Endothelial cell (in vitro differentiated cells): Measurements from ENCODE around the gene KRT14. TPM values are rescaled to one million over a fixed set of nuclear protein-coding genes. Genes with fewer than 3 reads are reported as not detected.
A peak's percentile ranks its signal among the peaks of the same experiment; 100 is the strongest.
"Not testable (repeated sequence)": the region's sequence is repeated elsewhere in the genome, so short reads cannot be mapped to it uniquely, and the experiment has no call there.

Experiments
- DNase-seq: peaks from one replicate; pipeline ENCODE4 v3.0.0; 2021; ENCODE audit warnings: low spot score
- H3K27ac Mint-ChIP-seq: one replicate; pipeline ENCODE4 v1.8.0; 2021; ENCODE audit warnings: mixed read lengths, inconsistent platforms; ENCODE audit not compliant: unreplicated experiment
- H3K27me3 Mint-ChIP-seq: one replicate; pipeline ENCODE4 v1.8.0; 2021; ENCODE audit warnings: mild to moderate bottlenecking, moderate library complexity, mixed read lengths, inconsistent platforms; ENCODE audit not compliant: unreplicated experiment
- H3K36me3 Mint-ChIP-seq: one replicate; pipeline ENCODE4 v1.8.0; 2021; ENCODE audit warnings: mild to moderate bottlenecking, low read depth, mixed read lengths, inconsistent platforms; ENCODE audit not compliant: unreplicated experiment
- H3K4me1 Mint-ChIP-seq: one replicate; pipeline ENCODE4 v1.8.0; 2021; ENCODE audit warnings: mild to moderate bottlenecking, mixed read lengths, inconsistent platforms; ENCODE audit not compliant: unreplicated experiment
- H3K4me3 Mint-ChIP-seq: one replicate; pipeline ENCODE4 v1.8.0; 2021; ENCODE audit warnings: mild to moderate bottlenecking, mixed read lengths, inconsistent platforms; ENCODE audit not compliant: unreplicated experiment
- H3K9me3 Mint-ChIP-seq: one replicate; pipeline ENCODE4 v1.8.0; 2021; ENCODE audit warnings: mixed read lengths, inconsistent platforms; ENCODE audit not compliant: unreplicated experiment
- total RNA-seq: library from RNA; stranded (reverse); fragmentation: NEBNext Ultra II Directional; extraction: Animal tissue kit (Norgen Biotek cat#: 25700); gene quantifications from one replicate; pipeline ENCODE4 v1.2.1, GENCODE V29; 2021; ENCODE audit not compliant: unreplicated experiment
- TF ChIP-seq, protein P1 (sequence below): fragments of 200-600 bp; sonication (generic); IDR thresholded peaks from one replicate; pipeline ENCODE4 v1.5.0; 2021; ENCODE audit warnings: antibody characterized with exemption; ENCODE audit not compliant: unreplicated experiment

The KRT14 gene
- total RNA-seq, 1 donor from 2014 or later: not detected

DNA sequence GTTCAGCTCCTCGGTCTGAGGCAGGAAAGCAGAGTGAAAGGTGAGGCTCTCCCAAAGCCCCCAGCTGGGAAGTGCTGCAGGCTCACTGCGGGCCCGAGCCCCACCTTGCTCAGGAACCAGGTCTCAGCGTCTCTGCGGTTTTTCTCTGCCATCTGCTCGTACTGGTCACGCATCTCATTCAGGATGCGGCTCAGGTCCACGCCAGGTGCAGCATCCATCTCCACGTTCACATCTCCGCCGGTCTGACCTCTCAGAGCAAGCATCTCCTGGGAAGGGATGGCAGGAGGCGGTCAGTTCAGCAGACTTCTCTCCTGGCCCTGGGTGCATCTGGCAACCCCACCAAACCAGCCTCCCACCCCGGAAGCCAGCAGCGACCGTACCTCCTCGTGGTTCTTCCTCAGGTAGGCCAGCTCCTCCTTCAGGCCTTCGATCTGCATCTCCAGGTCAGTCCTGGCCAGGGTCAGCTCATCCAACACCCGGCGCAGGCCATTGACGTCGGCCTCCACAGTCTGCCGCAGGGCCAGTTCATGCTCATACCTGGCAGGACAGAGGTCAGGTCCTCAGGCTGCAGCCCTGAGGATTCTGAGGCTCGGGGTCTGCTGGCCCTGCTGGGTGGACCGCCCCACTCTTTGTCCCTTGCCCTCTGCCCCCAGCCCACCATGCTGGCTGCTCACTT lies 24.4 kb upstream of the KRT14 start:
- no peaks in the 10 kb centered on the region for H3K4me1 Mint-ChIP-seq
- peaks cover 4% of the 10 kb centered on the region for H3K36me3 Mint-ChIP-seq
- no peak for DNase-seq
- H3K27ac Mint-ChIP-seq: no peak overlapping the region
- no peak overlapping the region for H3K4me3 Mint-ChIP-seq
- H3K9me3 Mint-ChIP-seq: no peaks in the 10 kb centered on the region
- TF ChIP-seq, protein P1, sequence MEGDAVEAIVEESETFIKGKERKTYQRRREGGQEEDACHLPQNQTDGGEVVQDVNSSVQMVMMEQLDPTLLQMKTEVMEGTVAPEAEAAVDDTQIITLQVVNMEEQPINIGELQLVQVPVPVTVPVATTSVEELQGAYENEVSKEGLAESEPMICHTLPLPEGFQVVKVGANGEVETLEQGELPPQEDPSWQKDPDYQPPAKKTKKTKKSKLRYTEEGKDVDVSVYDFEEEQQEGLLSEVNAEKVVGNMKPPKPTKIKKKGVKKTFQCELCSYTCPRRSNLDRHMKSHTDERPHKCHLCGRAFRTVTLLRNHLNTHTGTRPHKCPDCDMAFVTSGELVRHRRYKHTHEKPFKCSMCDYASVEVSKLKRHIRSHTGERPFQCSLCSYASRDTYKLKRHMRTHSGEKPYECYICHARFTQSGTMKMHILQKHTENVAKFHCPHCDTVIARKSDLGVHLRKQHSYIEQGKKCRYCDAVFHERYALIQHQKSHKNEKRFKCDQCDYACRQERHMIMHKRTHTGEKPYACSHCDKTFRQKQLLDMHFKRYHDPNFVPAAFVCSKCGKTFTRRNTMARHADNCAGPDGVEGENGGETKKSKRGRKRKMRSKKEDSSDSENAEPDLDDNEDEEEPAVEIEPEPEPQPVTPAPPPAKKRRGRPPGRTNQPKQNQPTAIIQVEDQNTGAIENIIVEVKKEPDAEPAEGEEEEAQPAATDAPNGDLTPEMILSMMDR: no peak
- H3K27me3 Mint-ChIP-seq: peaks cover 6% of the 10 kb centered on the region

DNA sequence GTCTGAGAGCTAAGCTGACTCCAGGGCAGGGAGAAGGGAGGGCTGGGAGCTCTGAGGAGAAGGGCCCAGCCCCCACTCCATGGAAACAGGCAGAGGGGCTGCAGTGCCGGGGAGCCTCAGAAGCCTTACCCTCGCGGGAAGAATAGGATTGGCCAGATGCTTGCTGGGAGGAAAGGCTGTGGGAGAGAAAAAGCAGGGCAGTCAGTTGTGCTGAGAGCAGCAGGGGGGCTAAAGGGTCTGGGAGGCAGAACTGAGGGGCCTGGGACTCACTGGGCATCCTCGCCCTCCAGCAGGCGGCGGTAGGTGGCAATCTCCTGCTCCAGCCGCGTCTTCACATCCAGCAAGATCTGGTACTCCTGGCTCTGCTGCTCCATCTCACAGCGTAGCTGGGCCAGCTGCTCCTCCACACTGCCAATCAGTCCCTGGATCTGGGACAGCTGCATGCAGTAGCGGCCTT lies 23.4 kb upstream of the KRT14 start:
- H3K27me3 Mint-ChIP-seq, H3K27ac Mint-ChIP-seq, H3K4me1 Mint-ChIP-seq, H3K36me3 Mint-ChIP-seq, H3K9me3 Mint-ChIP-seq, H3K4me3 Mint-ChIP-seq: not testable (repeated sequence)
- DNase-seq: peak; percentile 32

DNA sequence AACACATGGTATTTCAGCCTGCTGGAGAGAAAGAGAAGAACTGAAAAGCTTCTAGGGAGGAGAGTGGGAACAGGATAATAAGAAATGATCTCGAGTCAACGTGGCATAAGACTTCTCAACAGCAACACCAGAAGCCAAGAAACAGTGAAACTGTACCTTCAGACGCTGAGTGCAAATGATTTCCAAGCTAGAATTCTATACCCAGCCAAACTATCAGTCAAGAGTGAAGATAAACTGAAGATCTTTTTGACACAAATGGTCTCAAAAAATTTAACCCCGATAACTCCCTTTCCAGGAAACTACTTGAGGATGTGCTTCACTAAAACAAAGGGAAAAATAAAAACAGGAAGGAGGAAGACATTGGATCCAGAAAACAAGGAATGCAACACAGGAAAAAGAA lies 20.2 kb upstream of the KRT14 start:
- H3K4me1 Mint-ChIP-seq, H3K27me3 Mint-ChIP-seq, DNase-seq, H3K4me3 Mint-ChIP-seq, H3K36me3 Mint-ChIP-seq, H3K9me3 Mint-ChIP-seq: not testable (repeated sequence)
- H3K27ac Mint-ChIP-seq: peak overlapping the region; percentile 38

DNA sequence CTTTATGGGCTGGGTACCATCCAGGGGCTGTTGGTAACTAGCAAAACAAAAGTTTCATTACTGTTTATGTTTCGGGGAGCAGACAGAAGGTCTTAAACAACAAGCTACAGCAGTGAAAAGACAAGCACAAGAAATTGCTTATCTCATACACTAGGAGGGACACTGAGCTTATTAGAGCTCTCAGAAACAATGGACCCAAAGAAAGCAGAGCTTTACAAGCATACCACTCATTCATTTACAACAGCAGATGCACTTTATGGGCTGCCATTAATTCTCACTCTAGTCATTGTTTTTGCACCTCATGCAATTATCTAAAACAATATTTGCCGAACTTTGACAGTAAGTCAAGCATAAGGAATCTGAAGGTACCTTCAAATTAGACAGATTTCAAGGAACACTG lies 15.8 kb upstream of the KRT14 start:
- Mint-ChIP-seq H3K4me1 (no peaks in the 10 kb centered on the region), H3K27me3 (no peaks in the 10 kb centered on the region), H3K36me3 (peaks cover 3% of the 10 kb centered on the region), H3K4me3 (no peak overlapping the region), H3K27ac (no peak overlapping the region), H3K9me3 (peaks cover 3% of the 10 kb centered on the region)
- TF ChIP-seq, protein P1: no peak
- no peak for DNase-seq

DNA sequence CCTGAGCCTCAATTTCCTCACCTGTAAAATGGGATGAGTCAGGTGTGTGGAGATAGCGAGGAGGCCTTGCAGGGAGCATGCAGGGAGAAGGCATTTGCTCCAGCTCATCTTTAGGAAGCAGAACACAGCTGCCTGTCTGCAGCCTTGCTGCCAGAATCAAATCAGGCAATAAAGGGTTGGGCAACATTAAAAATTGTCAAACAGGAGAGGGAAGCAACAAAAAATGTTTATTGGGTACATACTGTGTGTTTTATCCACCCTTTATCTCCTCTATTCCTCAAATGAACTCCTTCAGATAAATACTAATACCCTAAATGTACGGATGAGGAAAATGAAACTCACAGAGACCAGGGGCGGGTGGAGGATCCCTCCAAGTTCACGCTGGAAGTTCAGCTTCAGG lies 13.6 kb upstream of the KRT14 start:
- no peaks in the 10 kb centered on the region for H3K27me3 Mint-ChIP-seq
- H3K4me1 Mint-ChIP-seq: no peaks in the 10 kb centered on the region
- H3K4me3 Mint-ChIP-seq: no peak overlapping the region
- H3K27ac Mint-ChIP-seq: no peak overlapping the region
- no peak for DNase-seq
- H3K36me3 Mint-ChIP-seq: no peaks in the 10 kb centered on the region
- H3K9me3 Mint-ChIP-seq: peaks cover 3% of the 10 kb centered on the region
- TF ChIP-seq, protein P1: no peak

DNA sequence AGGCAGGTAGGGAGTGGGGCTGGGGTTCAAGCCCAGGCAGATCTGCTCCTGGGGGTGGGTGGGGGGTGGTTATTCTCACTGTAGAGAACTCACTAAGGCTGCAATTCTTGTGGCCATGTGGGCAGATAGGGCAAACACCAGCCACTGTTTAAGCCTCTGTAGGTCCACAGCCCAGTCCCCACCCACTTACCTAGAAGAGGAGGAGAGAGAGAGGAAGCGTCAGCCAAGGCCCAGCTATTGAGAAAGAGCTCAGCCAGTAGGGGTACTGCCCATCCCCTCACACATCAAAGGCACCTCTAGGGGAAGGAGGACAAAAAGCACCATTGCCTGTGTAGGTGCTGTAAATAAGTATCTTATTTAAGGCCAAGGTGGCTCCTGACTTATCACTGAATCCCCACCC lies 13.0 kb upstream of the KRT14 start:
- H3K4me3 Mint-ChIP-seq: no peak overlapping the region
- no peaks in the 10 kb centered on the region for H3K4me1 Mint-ChIP-seq
- TF ChIP-seq, protein P1: no peak
- H3K9me3 Mint-ChIP-seq: no peaks in the 10 kb centered on the region
- DNase-seq: no peak
- no peaks in the 10 kb centered on the region for H3K36me3 Mint-ChIP-seq
- H3K27ac Mint-ChIP-seq: no peak overlapping the region
- H3K27me3 Mint-ChIP-seq: no peaks in the 10 kb centered on the region
